ENCODE data around the gene C5. TPM values are rescaled to one million over a fixed set of nuclear protein-coding genes. Genes with fewer than 3 reads are reported as not detected.
"Not testable (repeated sequence)": the region's sequence is repeated elsewhere in the genome, so short reads cannot be mapped to it uniquely, and the experiment has no call there.

Gene C5
- total RNA-seq, 3 donors from 2014 or later (not counting 1 experiment from before 2014, with no cell fraction given) = 1.5 to 2.0 (median 1.5) TPM

- Mint-ChIP-seq H3K4me3 (no peak overlapping the region), H3K9me3 (no peaks in the 10 kb centered on the region), H3K27me3 (ENCODE audit: low read depth in 2 of 2) (no peaks in the 10 kb centered on the region), H3K4me1 (no peaks in the 10 kb centered on the region), H3K36me3 (no peaks in the 10 kb centered on the region), H3K27ac (no peak overlapping the region)
- Histone ChIP-seq H3K36me3 (ENCODE audit: control insufficient read depth, insufficient read depth, low read length) (no peaks in the 10 kb centered on the region), H3K27me3 (ENCODE audit: control insufficient read depth, insufficient read depth, low read length) (no peaks in the 10 kb centered on the region), H3K4me1 (ENCODE audit: control insufficient read depth, insufficient read depth, low read length) (no peaks in the 10 kb centered on the region), H3K9me3 (ENCODE audit: control insufficient read depth, insufficient read depth, low read length) (no peaks in the 10 kb centered on the region), H3K4me3 (ENCODE audit: low read length) (no peak overlapping the region), H3K27ac (ENCODE audit: low read length) (no peak overlapping the region)
- no peak for TF ChIP-seq CTCF (IDR thresholded peaks at IDR 0.05)
- intact Hi-C loops (cut with micrococcal nuclease) = no loop called here
- DNase-seq (no peak), ATAC-seq (no peak)
- WGBS (ENCODE audit: insufficient coverage) = no CpG with 5 or more reads among the region's 1 CpG
These were observed 20.6 kb downstream of the C5 start for GRCh38 chr9:121029469-121029868.

DNA sequence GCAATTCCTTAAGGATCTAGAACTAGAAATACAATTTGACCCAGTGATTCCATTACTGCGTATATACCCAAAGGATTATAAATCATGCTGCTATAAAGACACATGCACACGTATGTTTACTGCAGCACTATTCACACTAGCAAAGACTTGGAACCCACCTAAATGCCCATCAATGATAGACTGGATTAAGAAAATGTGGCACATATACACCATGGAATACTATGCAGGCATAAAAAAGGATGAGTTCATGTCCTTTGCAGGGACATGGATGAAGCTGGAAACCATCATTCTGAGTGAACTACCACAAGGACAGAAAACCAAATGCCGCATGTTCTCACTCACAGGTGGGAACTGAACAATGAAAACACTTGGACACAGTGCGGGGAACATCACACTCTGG lies 21.8 kb downstream of the C5 start:
- not testable (repeated sequence) for H3K27me3 Mint-ChIP-seq (ENCODE audit: low read depth in 2 of 2)

DNA sequence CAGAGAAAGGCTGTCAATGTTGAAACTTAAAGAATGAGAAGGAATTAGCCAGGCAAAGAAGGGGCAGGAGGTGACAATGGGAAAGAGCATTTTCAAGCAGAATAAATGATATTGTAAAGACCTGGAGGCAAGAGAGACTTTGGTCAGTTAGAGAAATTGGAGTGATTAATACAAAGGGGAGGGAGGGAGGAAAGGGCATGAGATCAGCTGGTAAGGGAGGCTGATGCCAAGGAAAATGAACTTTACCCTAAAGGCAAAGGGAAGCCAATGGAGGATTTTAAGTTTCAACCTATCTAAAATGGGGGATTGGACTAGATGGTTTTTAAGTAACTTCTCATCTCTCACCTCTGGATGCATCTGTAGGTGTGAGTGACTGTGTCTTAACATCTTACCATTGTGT lies 23.3 kb downstream of the C5 start:
- no peaks in the 10 kb centered on the region for H3K9me3 ChIP-seq (ENCODE audit: control insufficient read depth, insufficient read depth, low read length)
- Mint-ChIP-seq H3K4me1 (no peaks in the 10 kb centered on the region), H3K9me3 (no peaks in the 10 kb centered on the region), H3K36me3 (no peaks in the 10 kb centered on the region), H3K27me3 (ENCODE audit: low read depth in 2 of 2) (no peaks in the 10 kb centered on the region), H3K4me3 (no peak overlapping the region), H3K27ac (no peak overlapping the region)
- no peaks in the 10 kb centered on the region for H3K4me1 ChIP-seq (ENCODE audit: control insufficient read depth, insufficient read depth, low read length)
- intact Hi-C loops (cut with micrococcal nuclease) = no loop called here
- no peak for ATAC-seq
- no peak for TF ChIP-seq CTCF (IDR thresholded peaks at IDR 0.05)
- H3K27me3 ChIP-seq (ENCODE audit: control insufficient read depth, insufficient read depth, low read length) = no peaks in the 10 kb centered on the region
- H3K27ac ChIP-seq (ENCODE audit: low read length) = no peak overlapping the region
- H3K4me3 ChIP-seq (ENCODE audit: low read length) = no peak overlapping the region
- H3K36me3 ChIP-seq (ENCODE audit: control insufficient read depth, insufficient read depth, low read length) = no peaks in the 10 kb centered on the region
- DNase-seq = no peak

More for the DNA sequence above, 21.8 kb downstream of the C5 start:
- H3K36me3 ChIP-seq (ENCODE audit: control insufficient read depth, insufficient read depth, low read length); H3K4me1 ChIP-seq (ENCODE audit: control insufficient read depth, insufficient read depth, low read length); H3K9me3 ChIP-seq (ENCODE audit: control insufficient read depth, insufficient read depth, low read length); H3K4me3 Mint-ChIP-seq; intact Hi-C loops (cut with micrococcal nuclease); H3K36me3 Mint-ChIP-seq; H3K4me3 ChIP-seq (ENCODE audit: low read length); ATAC-seq; H3K9me3 Mint-ChIP-seq; DNase-seq; H3K27ac Mint-ChIP-seq; H3K4me1 Mint-ChIP-seq; H3K27me3 ChIP-seq (ENCODE audit: control insufficient read depth, insufficient read depth, low read length); H3K27ac ChIP-seq (ENCODE audit: low read length): not testable (repeated sequence)
- 86% methylated on average over 4 of the region's 4 CpGs for WGBS (ENCODE audit: insufficient coverage)

GRCh38 chr9:121026260-121026691 lies 23.8 kb downstream of the C5 start:
- ATAC-seq = no peak
- H3K4me1 Mint-ChIP-seq = no peaks in the 10 kb centered on the region
- H3K27ac Mint-ChIP-seq = no peak overlapping the region
- no peak for DNase-seq
- Histone ChIP-seq H3K27me3 (ENCODE audit: control insufficient read depth, insufficient read depth, low read length) (no peaks in the 10 kb centered on the region), H3K27ac (ENCODE audit: low read length) (no peak overlapping the region), H3K4me1 (ENCODE audit: control insufficient read depth, insufficient read depth, low read length) (no peaks in the 10 kb centered on the region), H3K9me3 (ENCODE audit: control insufficient read depth, insufficient read depth, low read length) (no peaks in the 10 kb centered on the region), H3K36me3 (ENCODE audit: control insufficient read depth, insufficient read depth, low read length) (no peaks in the 10 kb centered on the region), H3K4me3 (ENCODE audit: low read length) (no peak overlapping the region)
- no peak for TF ChIP-seq CTCF (IDR thresholded peaks at IDR 0.05)
- WGBS (ENCODE audit: insufficient coverage) = 90% methylated on average over 2 of the region's 3 CpGs
- H3K9me3 Mint-ChIP-seq = no peaks in the 10 kb centered on the region
- intact Hi-C loops (cut with micrococcal nuclease) = no loop called here
- H3K4me3 Mint-ChIP-seq = no peak overlapping the region
- no peaks in the 10 kb centered on the region for H3K27me3 Mint-ChIP-seq (ENCODE audit: low read depth in 2 of 2)
- no peaks in the 10 kb centered on the region for H3K36me3 Mint-ChIP-seq

Data from natural killer cell (primary cell).